Measurements from ENCODE around the gene FAM222B.

The FAM222B gene

GRCh38 chr17:28710861-28711722 is 131.5 kb downstream of the FAM222B start:
- DNase-seq: peak; percentile 89

- DNase-seq: no peak
Observed at GRCh38 chr17:28707339-28707720, 135.3 kb downstream of the FAM222B start.

GRCh38 chr17:28706471-28707338 is 135.9 kb downstream of the FAM222B start:
- DNase-seq: no peak

Data from NCI-H2171 treated with DMSO at 0.1 percent for 48 hours (cell line).